ENCODE data around the gene CIB2.

DNA sequence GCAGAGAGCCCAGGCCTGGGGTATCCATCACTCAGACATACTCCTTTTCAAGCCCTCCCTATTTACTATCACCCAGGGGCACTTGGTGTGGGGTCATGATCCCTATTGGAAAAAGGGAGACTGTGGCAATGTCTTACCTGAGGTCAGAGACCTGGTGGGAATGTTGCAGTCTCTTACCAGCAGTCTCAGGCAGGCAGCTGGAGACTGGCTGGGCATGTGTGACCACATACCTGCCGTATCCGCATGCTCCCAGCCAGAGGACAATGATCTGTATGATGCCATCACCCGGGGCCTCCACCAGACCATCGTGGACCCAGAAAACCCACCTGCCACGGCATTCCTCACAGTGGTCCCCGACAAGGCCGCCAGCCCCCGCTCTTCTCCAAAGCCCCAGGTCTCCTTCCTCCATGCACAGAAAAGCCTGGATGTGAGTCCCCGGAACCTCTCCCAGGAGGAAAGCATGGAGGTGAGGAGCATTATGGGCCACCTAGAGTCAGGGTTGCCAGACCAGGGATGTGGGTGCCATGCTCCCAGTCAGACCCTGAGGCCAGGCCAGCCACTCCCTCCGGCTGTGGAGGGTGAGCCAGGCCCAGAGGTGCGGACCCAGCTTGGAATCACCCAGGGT, 33.0 kb downstream of the CIB2 start:
- TF ChIP-seq, protein P1, sequence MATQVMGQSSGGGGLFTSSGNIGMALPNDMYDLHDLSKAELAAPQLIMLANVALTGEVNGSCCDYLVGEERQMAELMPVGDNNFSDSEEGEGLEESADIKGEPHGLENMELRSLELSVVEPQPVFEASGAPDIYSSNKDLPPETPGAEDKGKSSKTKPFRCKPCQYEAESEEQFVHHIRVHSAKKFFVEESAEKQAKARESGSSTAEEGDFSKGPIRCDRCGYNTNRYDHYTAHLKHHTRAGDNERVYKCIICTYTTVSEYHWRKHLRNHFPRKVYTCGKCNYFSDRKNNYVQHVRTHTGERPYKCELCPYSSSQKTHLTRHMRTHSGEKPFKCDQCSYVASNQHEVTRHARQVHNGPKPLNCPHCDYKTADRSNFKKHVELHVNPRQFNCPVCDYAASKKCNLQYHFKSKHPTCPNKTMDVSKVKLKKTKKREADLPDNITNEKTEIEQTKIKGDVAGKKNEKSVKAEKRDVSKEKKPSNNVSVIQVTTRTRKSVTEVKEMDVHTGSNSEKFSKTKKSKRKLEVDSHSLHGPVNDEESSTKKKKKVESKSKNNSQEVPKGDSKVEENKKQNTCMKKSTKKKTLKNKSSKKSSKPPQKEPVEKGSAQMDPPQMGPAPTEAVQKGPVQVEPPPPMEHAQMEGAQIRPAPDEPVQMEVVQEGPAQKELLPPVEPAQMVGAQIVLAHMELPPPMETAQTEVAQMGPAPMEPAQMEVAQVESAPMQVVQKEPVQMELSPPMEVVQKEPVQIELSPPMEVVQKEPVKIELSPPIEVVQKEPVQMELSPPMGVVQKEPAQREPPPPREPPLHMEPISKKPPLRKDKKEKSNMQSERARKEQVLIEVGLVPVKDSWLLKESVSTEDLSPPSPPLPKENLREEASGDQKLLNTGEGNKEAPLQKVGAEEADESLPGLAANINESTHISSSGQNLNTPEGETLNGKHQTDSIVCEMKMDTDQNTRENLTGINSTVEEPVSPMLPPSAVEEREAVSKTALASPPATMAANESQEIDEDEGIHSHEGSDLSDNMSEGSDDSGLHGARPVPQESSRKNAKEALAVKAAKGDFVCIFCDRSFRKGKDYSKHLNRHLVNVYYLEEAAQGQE (tag by site-specific recombination; IDR thresholded peaks at IDR 0.05) = no peak
- TF ChIP-seq CTCF (tag by site-specific recombination; IDR thresholded peaks at IDR 0.05) (no peak), ZNF175 (tag by site-specific recombination; IDR thresholded peaks at IDR 0.05) (no peak), KLF16 (tag by site-specific recombination; IDR thresholded peaks at IDR 0.05) (no peak), GLIS2 (tag by site-specific recombination; IDR thresholded peaks at IDR 0.05) (no peak), GLI2 (tag by site-specific recombination; IDR thresholded peaks at IDR 0.05; ENCODE audit: borderline replicate concordance, low read depth) (no peak), ZBTB6 (tag by site-specific recombination; IDR thresholded peaks at IDR 0.05) (no peak), ZNF571 (tag by site-specific recombination; IDR thresholded peaks at IDR 0.05) (no peak), ZNF404 (tag by site-specific recombination; IDR thresholded peaks at IDR 0.05) (no peak), HOXA7 (CRISPR knock-in tag; IDR thresholded peaks at IDR 0.05; ENCODE audit: borderline replicate concordance) (no peak)
- TF ChIP-seq, protein P2, sequence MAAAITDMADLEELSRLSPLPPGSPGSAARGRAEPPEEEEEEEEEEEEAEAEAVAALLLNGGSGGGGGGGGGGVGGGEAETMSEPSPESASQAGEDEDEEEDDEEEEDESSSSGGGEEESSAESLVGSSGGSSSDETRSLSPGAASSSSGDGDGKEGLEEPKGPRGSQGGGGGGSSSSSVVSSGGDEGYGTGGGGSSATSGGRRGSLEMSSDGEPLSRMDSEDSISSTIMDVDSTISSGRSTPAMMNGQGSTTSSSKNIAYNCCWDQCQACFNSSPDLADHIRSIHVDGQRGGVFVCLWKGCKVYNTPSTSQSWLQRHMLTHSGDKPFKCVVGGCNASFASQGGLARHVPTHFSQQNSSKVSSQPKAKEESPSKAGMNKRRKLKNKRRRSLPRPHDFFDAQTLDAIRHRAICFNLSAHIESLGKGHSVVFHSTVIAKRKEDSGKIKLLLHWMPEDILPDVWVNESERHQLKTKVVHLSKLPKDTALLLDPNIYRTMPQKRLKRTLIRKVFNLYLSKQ (tag by site-specific recombination; IDR thresholded peaks at IDR 0.05; ENCODE audit: borderline replicate concordance) = no peak
